SK-N-SH treated with all-trans-retinoic acid at 6 μM for 48 hours (cell line): Measurements from ENCODE around the gene INPP4B.

ENCODE experiments used
- ARNTL ChIP-seq: fragments of 450-650 bp; formaldehyde crosslinking; IDR thresholded peaks from 2 replicates; pipeline ENCODE4 v1.5.0; 2020; ENCODE audit warnings: low read depth, mild to moderate bottlenecking, moderate library complexity, borderline replicate concordance
- ESRRG ChIP-seq: fragments of 250-450 bp; sonication (Bioruptor Pico); IDR thresholded peaks from 2 replicates; pipeline ENCODE4 v1.6.1; 2021; ENCODE audit warnings: mild to moderate bottlenecking
- ISL1 ChIP-seq: fragments of 250-450 bp; sonication (Bioruptor Pico); IDR thresholded peaks from 2 replicates; pipeline ENCODE4 v2.1.2; 2022; ENCODE audit warnings: mild to moderate bottlenecking, moderate library complexity
- OSR1 ChIP-seq: fragments of 250-450 bp; sonication (Bioruptor Pico); IDR thresholded peaks from 2 replicates; pipeline ENCODE4 v1.8.0; 2022; ENCODE audit warnings: moderate library complexity, mild to moderate bottlenecking, inconsistent platforms
- RARB ChIP-seq: fragments of 250-450 bp; sonication (Bioruptor Pico); IDR thresholded peaks from 2 replicates; pipeline ENCODE4 v1.8.0; 2021; ENCODE audit warnings: mild to moderate bottlenecking, moderate library complexity
- TCF4 ChIP-seq: fragments of 250-450 bp; sonication (Bioruptor Pico); IDR thresholded peaks from 2 replicates; pipeline ENCODE4 v1.8.0; 2021; ENCODE audit warnings: mild to moderate bottlenecking, moderate library complexity, borderline replicate concordance
- TSHZ2 ChIP-seq: fragments of 250-450 bp; sonication (Bioruptor Pico); IDR thresholded peaks from 2 replicates; pipeline ENCODE4 v1.5.0; 2020; ENCODE audit warnings: mild to moderate bottlenecking, moderate library complexity
- ZFP3 ChIP-seq: fragments of 250-450 bp; sonication (Bioruptor Pico); IDR thresholded peaks from 2 replicates; pipeline ENCODE4 v1.5.0; 2020; ENCODE audit warnings: mild to moderate bottlenecking, moderate library complexity
- ZFP30 ChIP-seq: fragments of 450-650 bp; formaldehyde crosslinking; IDR thresholded peaks from 2 replicates; pipeline ENCODE4 v1.5.0; 2022; ENCODE audit warnings: mild to moderate bottlenecking, moderate library complexity
- ZNF565 ChIP-seq: fragments of 450-650 bp; formaldehyde crosslinking; conservative IDR thresholded peaks from 2 replicates; pipeline ENCODE4 v1.5.0; 2020; ENCODE audit warnings: low read depth, mild to moderate bottlenecking, moderate library complexity
- TF ChIP-seq, protein P1 (sequence below): fragments of 250-450 bp; sonication (Bioruptor Pico); IDR thresholded peaks from 2 replicates; pipeline ENCODE4 v1.8.0; 2020; ENCODE audit warnings: mild to moderate bottlenecking, moderate library complexity, borderline replicate concordance
- TF ChIP-seq, protein P2 (sequence below): fragments of 250-450 bp; sonication (Bioruptor Pico); IDR thresholded peaks from 2 replicates; pipeline ENCODE4 v1.8.0; 2021; ENCODE audit warnings: low read depth, mild to moderate bottlenecking, moderate library complexity, borderline replicate concordance

GRCh38 chr4:142231787-142232186 lies 614.3 kb downstream of the INPP4B start:
- TF ChIP-seq, protein P1, sequence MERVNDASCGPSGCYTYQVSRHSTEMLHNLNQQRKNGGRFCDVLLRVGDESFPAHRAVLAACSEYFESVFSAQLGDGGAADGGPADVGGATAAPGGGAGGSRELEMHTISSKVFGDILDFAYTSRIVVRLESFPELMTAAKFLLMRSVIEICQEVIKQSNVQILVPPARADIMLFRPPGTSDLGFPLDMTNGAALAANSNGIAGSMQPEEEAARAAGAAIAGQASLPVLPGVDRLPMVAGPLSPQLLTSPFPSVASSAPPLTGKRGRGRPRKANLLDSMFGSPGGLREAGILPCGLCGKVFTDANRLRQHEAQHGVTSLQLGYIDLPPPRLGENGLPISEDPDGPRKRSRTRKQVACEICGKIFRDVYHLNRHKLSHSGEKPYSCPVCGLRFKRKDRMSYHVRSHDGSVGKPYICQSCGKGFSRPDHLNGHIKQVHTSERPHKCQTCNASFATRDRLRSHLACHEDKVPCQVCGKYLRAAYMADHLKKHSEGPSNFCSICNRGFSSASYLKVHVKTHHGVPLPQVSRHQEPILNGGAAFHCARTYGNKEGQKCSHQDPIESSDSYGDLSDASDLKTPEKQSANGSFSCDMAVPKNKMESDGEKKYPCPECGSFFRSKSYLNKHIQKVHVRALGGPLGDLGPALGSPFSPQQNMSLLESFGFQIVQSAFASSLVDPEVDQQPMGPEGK (CRISPR knock-in tag): no peak
- TF ChIP-seq ARNTL (CRISPR knock-in tag): no peak
- TF ChIP-seq OSR1 (CRISPR knock-in tag): no peak
- TF ChIP-seq ZFP30 (CRISPR knock-in tag): no peak
- TF ChIP-seq RARB (CRISPR knock-in tag): no peak
- no peak for TF ChIP-seq ESRRG
- TF ChIP-seq, protein P2, sequence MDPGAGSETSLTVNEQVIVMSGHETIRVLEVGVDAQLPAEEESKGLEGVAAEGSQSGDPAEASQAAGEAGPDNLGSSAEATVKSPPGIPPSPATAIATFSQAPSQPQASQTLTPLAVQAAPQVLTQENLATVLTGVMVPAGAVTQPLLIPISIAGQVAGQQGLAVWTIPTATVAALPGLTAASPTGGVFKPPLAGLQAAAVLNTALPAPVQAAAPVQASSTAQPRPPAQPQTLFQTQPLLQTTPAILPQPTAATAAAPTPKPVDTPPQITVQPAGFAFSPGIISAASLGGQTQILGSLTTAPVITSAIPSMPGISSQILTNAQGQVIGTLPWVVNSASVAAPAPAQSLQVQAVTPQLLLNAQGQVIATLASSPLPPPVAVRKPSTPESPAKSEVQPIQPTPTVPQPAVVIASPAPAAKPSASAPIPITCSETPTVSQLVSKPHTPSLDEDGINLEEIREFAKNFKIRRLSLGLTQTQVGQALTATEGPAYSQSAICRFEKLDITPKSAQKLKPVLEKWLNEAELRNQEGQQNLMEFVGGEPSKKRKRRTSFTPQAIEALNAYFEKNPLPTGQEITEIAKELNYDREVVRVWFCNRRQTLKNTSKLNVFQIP (CRISPR knock-in tag): no peak
- no peak for TF ChIP-seq ZFP3 (CRISPR knock-in tag)
- no peak for TF ChIP-seq ISL1 (CRISPR knock-in tag)
- TF ChIP-seq ZNF565 (CRISPR knock-in tag): no peak
- TF ChIP-seq TSHZ2 (CRISPR knock-in tag): no peak
- TF ChIP-seq TCF4 (CRISPR knock-in tag): no peak
